GM18868 (cell line): ENCODE data around the gene PLEKHB2.
"Not testable (repeated sequence)": the region's sequence is repeated elsewhere in the genome, so short reads cannot be mapped to it uniquely, and the experiment has no call there.

Experiments used
- ATAC-seq: cut with Tn5 transposase; IDR thresholded peaks from one replicate; pipeline ENCODE4 v1.9.1; 2021; ENCODE audit warnings: mild to moderate bottlenecking, moderate library complexity; ENCODE audit not compliant: unreplicated experiment

The PLEKHB2 gene

GRCh38 chr2:131093696-131094462 is 11.3 kb upstream of the PLEKHB2 start:
- ATAC-seq, result peak; percentile 75

- no peak for ATAC-seq
These were observed 10.5 kb upstream of the PLEKHB2 start for GRCh38 chr2:131094463-131095281.

- no peak for ATAC-seq
These were observed 2.0 kb upstream of the PLEKHB2 start for GRCh38 chr2:131103165-131103564.

GRCh38 chr2:131104487-131105155 is 515 bp upstream of the PLEKHB2 start:
- ATAC-seq, result peak; percentile 67

- peak; percentile 38 for ATAC-seq
These were observed 1.0 kb downstream of the PLEKHB2 start for GRCh38 chr2:131105950-131106801.

GRCh38 chr2:131112529-131112928 is 7.4 kb downstream of the PLEKHB2 start:
- ATAC-seq, result no peak

- no peak for ATAC-seq
These were observed 8.6 kb downstream of the PLEKHB2 start for GRCh38 chr2:131113566-131114227.

GRCh38 chr2:131114950-131115349 is 9.8 kb downstream of the PLEKHB2 start:
- not testable (repeated sequence) for ATAC-seq

GRCh38 chr2:131115752-131116151 is 10.6 kb downstream of the PLEKHB2 start:
- no peak for ATAC-seq

GRCh38 chr2:131120815-131121317 is 15.7 kb downstream of the PLEKHB2 start:
- ATAC-seq, result no peak

- no peak for ATAC-seq
These were observed 16.3 kb downstream of the PLEKHB2 start for GRCh38 chr2:131121464-131121863.

GRCh38 chr2:131122496-131122895 is 17.4 kb downstream of the PLEKHB2 start:
- ATAC-seq, result no peak

GRCh38 chr2:131123192-131123591 is 18.1 kb downstream of the PLEKHB2 start:
- no peak for ATAC-seq

- ATAC-seq, result no peak
These were observed 20.1 kb downstream of the PLEKHB2 start for GRCh38 chr2:131125195-131125757.

GRCh38 chr2:131126436-131126835 is 21.3 kb downstream of the PLEKHB2 start:
- no peak for ATAC-seq

- no peak for ATAC-seq
These were observed 21.9 kb downstream of the PLEKHB2 start for GRCh38 chr2:131127076-131127475.

- ATAC-seq, result no peak
These were observed 22.8 kb downstream of the PLEKHB2 start for GRCh38 chr2:131127981-131128380.

- no peak for ATAC-seq
These were observed 25.1 kb downstream of the PLEKHB2 start for GRCh38 chr2:131130298-131130596.

- ATAC-seq, result no peak
These were observed 27.6 kb downstream of the PLEKHB2 start for GRCh38 chr2:131132729-131133128.

- ATAC-seq, result no peak
These were observed 35.4 kb downstream of the PLEKHB2 start for GRCh38 chr2:131140581-131140980.
